Tibial nerve (tissue), 3 donors: ENCODE measurements around the gene TXLNA.

Experiments
- POLR2A ChIP-seq, 2 donors: fragments of 450-650 bp; IDR thresholded peaks; one replicate each; pipeline ENCODE4 v1.6.1; 2017; ENCODE audit warnings: antibody characterized with exemption in 2 of 2, mild to moderate bottlenecking in 2 of 2, moderate library complexity in 2 of 2
- TF ChIP-seq, protein P1 (sequence below), 5 experiments: fragments of 200-600 bp in 3 of 5; fragments of 450-650 bp in 2 of 5; sonication (generic) in 3 of 5; IDR thresholded peaks; one replicate each; pipeline ENCODE4 v1.5.1; 2016 to 2019; ENCODE audit warnings: antibody characterized with exemption in 5 of 5, mild to moderate bottlenecking in 3 of 5, moderate library complexity in 2 of 5

DNA sequence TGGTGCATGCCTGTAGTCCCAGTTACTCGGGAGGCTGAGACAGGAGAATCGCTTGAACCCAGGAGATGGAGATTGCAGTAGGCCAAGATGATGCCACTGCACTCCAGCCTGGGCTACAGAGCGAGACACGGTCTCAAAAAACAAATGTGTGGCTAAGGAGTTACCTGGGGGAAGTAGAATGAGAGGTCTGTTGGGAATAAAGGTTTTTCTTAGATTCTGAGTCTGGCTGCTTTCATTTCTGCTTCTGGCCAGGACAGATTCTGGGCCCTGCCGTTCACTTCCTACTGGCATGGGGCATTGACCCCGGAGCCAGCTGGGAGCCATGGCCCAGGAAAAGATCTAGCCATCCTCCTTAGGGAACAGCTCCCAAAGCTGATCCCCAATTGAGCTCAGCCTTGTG, 29.0 kb downstream of the TXLNA start:
- TF ChIP-seq, protein P1, sequence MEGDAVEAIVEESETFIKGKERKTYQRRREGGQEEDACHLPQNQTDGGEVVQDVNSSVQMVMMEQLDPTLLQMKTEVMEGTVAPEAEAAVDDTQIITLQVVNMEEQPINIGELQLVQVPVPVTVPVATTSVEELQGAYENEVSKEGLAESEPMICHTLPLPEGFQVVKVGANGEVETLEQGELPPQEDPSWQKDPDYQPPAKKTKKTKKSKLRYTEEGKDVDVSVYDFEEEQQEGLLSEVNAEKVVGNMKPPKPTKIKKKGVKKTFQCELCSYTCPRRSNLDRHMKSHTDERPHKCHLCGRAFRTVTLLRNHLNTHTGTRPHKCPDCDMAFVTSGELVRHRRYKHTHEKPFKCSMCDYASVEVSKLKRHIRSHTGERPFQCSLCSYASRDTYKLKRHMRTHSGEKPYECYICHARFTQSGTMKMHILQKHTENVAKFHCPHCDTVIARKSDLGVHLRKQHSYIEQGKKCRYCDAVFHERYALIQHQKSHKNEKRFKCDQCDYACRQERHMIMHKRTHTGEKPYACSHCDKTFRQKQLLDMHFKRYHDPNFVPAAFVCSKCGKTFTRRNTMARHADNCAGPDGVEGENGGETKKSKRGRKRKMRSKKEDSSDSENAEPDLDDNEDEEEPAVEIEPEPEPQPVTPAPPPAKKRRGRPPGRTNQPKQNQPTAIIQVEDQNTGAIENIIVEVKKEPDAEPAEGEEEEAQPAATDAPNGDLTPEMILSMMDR (IDR thresholded peaks at IDR 0.05) = no peak
- no peak for TF ChIP-seq POLR2A (IDR thresholded peaks at IDR 0.05)
